Epithelial cell of proximal tubule (primary cell): ENCODE results near the gene MAGIX. TPM values are rescaled to one million over a fixed set of nuclear protein-coding genes. Genes with fewer than 3 reads are reported as not detected.

Experiments used
- DNase-seq: peaks from one replicate; pipeline ENCODE4 v3.0.0-alpha.2; 2011; ENCODE audit warnings: low read depth
- H3K4me3 ChIP-seq: 2 replicates; pipeline ENCODE4 v1.5.1; 2011; ENCODE audit warnings: low read depth, mild to moderate bottlenecking, low read length
- CTCF ChIP-seq: conservative IDR thresholded peaks from 2 replicates; pipeline ENCODE4 v1.5.1; 2012; ENCODE audit warnings: low read depth, mild to moderate bottlenecking, low read length
- total RNA-seq: library from RNA; depleted of rRNA; stranded (reverse); fragments of >200 nt; gene quantifications from 2 replicates; pipeline ENCODE4 v1.2.3, GENCODE V29; 2015

The MAGIX gene
- total RNA-seq, 1 donor from 2014 or later, result 9.6 TPM

- H3K4me3 ChIP-seq, result peak overlapping the region; percentile 53
- no peak for DNase-seq
- TF ChIP-seq CTCF, result peak; percentile 49
These were observed 1.2 kb downstream of the MAGIX start for GRCh38 chrX:49163555-49164419.

GRCh38 chrX:49164589-49165360 lies 2.2 kb downstream of the MAGIX start:
- TF ChIP-seq CTCF, result no peak

GRCh38 chrX:49165901-49166881 lies 3.6 kb downstream of the MAGIX start:
- DNase-seq, result no peak
- peak overlapping the region; percentile 31 for H3K4me3 ChIP-seq
- TF ChIP-seq CTCF, result no peak

More at GRCh38 chrX:49164589-49165360, 2.2 kb downstream of the MAGIX start:
- H3K4me3 ChIP-seq, result no peak overlapping the region
- DNase-seq, result no peak

GRCh38 chrX:49166914-49167739 lies 4.6 kb downstream of the MAGIX start:
- no peak for DNase-seq
- peak overlapping the region; percentile 31 for H3K4me3 ChIP-seq

GRCh38 chrX:49167740-49168108 lies 5.2 kb downstream of the MAGIX start:
- peak overlapping the region; percentile 31 for H3K4me3 ChIP-seq
- DNase-seq, result no peak
- TF ChIP-seq CTCF, result no peak

More at GRCh38 chrX:49166914-49167739, 4.6 kb downstream of the MAGIX start:
- TF ChIP-seq CTCF, result no peak
